ENCODE data around the gene ZNF212.
"Not testable (repeated sequence)": the region's sequence is repeated elsewhere in the genome, so short reads cannot be mapped to it uniquely, and the experiment has no call there.

ZNF212 gene

DNA sequence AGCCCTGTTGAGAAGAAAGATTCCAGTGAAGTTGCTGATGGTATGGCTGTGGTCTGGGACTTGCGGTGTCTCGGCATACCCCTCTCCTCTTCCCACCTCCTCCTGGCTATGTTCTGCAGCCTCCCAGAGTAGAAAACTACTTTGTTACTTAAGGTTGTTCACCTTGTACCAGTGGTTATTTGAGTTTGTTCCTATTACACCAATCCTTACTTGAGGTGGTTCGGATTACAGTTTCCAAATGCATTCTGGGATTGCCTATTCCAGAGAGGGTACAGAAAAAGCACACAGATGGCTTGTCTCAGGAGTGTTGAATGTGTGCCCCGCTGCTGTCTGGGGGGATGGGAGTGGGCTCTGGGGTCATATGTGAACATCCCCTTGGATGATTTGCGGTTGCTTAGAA lies 15.7 kb downstream of the ZNF212 start:
- no peak for DNase-seq

DNA sequence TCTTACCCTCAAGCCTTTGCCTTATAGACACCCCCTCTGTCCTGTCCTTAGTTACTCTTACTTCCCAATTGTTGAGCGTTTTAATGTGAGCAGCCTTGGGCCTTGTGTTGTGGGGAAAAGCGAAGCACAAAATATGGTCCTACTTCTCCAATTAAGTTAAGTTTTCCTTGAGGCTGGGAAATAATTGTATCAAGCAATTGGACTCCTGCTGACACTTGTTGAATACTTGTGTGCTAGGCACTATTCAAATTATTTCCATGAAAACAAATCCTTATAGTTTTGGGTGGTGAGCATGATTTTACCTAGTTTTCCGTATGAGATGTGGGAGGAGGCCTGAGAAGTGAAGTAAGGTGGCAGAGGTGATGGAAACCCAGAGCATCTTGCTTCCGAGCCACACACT lies 17.1 kb downstream of the ZNF212 start:
- DNase-seq = no peak

DNA sequence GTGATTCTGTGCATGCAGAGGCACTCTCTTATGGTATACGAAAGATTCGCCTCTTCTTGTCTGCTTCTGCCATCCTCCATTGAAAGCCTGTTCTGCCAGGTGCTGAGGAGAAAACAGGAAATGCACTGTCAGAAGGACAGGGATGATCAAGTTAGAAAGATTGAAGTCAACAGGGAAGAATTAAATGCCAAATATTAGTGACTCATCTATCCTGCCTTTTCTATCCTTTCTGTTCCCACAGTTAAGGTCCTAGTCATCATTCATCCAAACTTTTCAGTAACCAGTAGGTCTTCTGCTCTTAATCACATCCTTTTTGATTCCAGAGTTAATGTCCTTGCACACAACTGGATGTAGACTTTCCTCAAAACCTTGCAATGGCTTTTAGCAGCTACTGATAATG lies 17.7 kb downstream of the ZNF212 start:
- DNase-seq = no peak

DNA sequence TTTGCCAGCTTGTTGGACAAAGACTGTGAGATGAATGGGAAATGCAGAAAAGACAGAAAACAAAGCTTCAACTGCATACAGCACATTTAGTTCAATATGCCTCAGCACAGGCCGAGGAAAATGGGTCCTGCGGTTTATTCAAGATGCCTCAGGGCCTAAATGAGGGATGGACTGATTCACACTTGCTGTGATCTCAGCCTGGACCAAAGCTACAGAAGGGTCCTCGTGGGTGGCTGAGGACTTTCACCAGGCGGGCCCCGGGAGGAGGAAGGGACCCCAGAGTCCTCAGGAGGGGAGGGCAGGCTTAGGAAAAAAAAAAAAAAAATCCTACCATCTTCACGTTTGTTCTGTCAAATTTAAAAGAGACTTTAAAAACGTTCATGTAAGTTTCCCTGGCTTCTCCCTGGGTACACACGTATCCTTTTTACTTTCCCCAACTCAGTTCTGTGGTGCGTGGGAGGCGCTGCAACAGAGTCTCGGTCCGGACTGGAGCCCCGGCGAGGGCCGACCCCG lies 21.9 kb downstream of the ZNF212 start:
- peak in 1 of 3 experiments; percentile 73 for DNase-seq

DNA sequence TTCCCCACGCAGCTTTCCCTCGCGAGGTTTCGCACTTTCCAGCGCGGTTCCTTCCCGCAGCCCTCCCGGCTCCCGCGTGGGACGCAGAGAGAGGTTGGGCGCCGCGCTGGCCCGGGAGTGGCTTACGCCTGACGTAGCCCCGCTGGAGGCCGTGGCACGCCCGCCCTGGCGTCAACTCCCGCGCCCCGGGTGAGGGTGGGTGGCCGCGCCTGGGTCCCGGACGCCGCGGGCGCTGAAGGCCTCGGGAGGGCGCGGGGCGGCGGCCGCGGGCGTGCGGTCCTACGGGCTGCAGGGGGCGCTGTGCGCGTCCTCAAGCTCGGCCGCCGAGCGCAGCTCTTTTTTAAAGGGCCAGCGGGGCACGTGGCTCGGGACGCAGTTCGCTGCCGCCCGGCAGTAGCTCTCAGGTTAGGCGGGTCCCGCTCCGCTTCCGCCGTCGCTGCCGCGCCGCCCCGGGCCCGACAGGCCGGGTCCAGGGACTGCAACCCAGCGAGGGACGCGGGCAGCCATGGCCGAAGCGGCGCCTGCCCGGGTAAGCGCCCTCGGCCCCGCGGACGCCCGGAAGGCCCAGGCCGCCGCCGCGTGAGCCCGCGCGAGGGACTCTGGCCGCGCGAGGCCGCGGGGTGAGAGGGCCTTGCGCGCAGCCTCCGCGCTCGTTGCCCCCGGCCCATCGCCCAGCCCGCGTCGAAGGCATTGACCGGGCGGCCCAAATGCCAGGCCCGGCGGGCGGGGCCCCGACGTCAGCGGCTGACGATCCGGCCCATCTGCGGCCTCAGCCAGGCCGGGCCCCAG lies 22.6 kb downstream of the ZNF212 start, which contains the start of gene ZNF783:
Gene ZNF783, plus strand, starts transcription at position 368 of the 789 bp plus-strand sequence. Its CDS starts 138 bp downstream, at position 506.
- DNase-seq = peak; percentile 89 to 94 (median 93)

DNA sequence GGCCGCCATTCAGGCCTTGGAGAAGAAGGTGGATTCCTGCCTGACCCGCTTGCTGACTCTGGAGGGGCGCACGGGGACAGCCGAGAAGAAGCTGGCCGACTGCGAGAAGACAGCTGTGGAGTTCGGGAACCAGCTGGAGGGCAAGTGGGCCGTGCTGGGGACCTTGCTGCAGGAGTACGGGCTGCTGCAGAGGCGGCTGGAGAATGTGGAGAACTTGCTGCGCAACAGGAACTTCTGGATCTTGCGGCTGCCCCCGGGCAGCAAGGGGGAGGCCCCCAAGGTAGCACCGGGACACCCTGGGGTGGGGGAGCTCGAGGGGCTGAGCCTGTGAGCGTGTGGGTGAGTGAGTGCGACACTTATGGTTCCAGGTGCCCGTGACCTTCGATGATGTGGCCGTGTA lies 27.0 kb downstream of the ZNF212 start:
- DNase-seq = no peak

DNA sequence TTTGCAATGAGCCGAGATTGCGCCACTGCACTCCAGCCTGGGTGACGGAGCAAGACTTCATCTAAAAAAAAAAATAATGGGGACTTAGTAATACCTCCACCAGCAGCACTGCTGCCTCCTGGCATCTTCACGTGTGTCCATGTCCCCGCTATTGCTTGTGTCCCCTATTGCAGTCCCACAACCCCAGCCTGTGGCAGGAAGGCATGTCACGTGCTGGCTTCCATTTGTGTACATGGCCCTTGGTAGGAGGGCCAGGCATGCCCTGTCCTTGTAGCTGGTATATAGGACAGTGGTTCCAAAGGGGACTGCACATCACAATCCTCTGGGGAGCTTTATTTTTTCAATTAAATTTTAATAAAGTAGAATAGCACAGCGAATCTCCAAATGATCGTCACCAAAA lies 28.3 kb downstream of the ZNF212 start:
- DNase-seq = no peak

DNA sequence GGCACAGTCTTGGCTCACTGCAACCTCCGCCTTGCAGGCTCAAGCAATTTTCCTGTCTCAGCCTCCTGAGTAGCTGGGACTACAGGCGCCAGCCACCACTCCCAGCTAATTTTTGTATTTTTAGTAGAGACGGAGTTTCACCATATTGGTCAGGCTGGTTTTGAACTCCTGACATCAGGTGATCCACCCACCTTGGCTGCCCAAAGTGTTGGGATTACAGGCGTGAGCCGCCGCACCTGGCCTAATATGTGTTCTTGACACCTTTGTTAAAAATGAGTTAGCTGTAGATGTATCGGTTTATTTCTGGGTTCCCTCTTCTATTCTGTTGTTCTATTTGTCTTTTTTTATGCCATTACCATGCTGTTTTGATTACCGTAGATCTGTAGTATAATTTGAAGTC lies 35.0 kb downstream of the ZNF212 start:
- DNase-seq = not testable (repeated sequence)

DNA sequence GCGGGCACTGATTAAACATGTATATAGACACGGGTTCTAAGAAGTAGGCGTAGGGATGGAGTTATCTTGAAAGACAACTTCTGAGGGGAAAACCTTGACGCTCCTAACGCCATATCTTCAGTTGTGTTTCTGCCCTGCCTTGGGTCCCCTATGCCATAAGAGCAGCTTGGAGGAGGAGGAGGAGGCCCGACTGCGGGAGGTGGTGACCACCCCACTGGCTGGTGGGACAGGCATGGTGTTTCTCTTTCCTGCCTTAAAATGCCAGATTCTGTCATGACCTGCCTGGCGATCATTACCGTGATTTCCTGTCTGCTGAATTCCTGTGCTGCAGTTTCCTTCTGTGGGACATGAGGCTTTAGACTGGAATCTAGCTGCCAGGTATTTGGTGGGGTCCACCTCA lies 38.4 kb downstream of the ZNF212 start:
- no peak for DNase-seq

DNA sequence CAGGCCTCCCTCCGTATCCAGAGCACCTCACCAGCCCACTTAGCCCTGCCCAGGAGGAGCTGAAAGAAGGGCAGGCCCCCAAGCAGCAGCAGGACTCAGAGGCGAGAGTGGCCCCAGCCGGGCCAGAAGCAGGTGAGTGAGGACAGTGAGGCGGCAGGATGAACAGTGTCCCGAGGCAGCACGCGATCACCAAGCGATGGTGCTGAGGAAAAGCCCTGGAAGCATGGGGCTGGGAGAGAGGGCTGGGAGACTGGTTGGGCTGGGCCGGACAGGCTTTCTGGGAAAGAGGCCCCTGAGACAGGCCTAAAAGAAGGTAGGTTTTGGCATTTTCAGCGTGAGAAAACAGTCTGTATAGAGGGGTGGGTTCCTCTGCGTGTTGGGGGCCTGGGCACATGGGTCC lies 38.9 kb downstream of the ZNF212 start:
- no peak for DNase-seq

DNA sequence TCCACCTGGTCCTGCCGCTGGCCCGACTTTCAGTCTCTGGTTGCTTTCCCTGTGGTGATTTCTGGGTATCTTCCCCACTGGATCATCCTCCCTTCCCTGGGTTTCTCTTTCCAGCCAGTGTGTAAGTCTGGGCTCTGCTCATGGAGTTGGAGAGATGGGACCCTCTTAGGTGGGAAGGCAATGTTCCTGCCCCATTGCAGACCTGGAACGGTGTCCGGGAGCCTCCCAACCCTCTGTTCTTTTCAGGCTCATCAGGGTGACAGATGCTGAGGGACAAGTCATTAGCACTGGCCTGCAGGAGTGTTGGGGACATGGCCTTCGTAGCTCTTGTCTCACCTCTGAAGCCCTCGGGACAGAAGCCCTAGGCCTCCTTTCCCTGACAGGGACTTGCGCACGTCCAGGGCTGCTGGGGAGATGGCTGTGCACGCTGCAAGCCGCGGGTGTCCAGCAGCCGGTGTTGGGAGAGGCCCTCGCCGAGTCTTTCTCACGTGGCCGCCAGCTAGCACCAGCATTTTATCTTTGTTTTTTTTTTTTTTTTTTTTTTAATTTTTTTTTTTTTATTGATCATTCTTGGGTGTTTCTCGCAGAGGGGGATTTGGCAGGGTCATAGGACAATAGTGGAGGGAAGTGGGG lies 39.8 kb downstream of the ZNF212 start:
- no peak for DNase-seq

DNA sequence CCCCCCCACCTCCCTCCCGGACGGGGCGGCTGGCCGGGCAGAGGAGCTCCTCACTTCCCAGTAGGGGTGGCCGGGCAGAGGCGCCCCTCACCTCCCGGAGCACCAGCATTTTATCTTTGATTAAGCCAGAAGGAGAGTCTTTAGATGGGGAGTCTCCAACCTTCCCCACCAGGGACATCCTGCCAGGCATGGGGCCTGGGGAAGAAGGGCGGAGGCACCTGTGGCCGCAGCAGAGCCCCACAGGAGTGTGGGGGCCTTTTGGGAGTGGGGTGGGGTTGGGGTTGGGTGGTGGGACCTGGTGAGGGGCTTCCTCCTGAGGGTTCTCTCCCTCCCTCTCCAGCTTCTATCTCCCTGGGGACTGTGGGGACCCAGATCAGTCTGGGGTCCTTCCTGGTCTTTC lies 40.7 kb downstream of the ZNF212 start:
- no peak for DNase-seq

DNA sequence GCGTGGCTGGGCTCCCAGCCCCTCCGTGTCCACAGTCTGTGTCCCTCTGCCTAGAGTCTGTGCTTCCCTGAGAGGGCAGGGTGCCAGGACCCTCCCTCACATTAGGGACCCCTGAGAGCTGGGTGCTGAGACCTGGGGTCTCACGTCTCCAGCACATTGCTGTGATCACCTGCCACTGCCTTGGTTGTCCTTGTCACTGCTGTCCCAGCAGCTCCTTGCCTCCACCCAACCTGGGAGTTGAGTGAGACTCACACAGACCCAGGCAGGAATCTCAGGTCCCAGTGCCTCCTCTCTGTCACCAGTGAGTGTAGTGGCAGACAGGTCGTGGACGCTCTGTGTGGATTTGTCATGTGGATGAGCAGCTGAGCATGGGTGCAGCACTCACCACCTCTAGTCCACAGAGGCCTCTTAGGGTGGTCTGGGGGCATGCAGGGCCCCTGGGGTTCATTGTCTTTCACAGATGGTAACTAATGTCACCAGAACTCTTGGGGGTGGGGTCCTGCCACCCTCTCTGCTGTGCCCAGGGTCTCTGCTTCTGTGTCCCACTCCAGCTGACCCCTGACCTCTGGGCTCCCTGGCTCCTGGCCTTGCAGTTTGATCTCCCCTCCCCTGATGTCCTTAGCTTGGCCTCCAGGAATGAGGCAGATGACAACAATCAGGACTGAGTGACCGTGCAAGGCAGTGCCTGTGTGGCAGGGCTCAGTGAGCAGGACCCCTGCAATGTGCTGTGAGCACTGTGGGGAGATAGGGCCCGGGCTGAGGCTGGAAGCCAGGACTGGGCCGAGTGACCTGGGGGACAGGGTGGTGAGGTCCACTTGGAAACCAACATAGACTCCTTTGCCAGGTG lies 41.4 kb downstream of the ZNF212 start:
- DNase-seq = no peak

DNA sequence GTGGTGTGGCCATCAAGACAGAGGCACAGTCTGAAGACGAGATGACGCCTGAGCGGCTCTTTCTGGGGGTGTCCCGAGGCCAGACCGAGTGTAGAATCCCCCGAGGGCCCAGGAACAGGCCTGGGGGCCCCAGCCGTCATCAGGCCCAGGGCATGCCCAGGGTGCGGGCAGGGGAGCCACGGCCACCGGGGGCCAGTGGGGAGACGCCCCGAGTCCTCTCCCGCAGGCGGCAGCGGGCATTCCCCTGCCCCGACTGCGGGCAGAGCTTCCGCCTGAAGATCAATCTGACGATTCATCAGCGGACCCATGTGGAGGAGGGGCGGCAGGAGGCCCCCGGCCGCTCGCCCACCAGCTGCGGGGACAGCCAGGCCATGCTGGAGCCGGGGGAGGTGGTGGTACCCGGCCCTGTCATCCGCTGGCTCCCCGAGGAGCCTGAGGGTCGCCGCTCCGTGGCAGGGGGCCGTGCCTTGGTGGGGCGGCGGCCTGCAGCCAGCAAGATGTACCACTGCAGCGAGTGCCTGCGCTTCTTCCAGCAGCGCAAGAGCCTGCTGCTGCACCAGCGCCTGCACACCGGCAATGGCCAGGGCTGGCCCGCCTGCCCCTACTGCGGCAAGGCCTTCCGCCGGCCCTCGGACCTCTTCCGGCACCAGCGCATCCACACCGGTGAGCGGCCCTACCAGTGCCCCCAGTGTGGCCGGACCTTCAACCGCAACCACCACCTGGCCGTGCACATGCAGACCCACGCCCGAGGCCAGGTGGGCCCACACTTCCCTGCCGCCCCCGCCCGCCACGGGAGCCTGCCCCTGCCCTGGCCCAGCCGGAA lies 42.3 kb downstream of the ZNF212 start:
- no peak for DNase-seq

DNA sequence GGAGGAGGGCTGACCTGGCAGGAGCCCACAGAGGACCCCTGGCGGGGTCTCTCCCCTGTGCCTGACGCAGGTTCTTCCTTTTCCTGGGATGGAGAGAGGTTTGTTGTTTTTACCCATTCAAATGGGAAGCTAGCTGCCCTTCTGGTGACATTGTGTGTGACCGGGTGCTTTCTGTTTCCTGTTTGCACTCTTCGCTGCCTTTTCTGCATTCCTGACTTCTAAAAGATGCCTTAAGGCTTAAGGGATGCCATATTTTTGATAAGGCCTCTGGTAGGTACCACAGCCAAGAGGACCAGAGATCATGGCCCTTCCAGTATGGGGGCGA lies 42.8 kb downstream of the ZNF212 start:
- no peak for DNase-seq

DNA sequence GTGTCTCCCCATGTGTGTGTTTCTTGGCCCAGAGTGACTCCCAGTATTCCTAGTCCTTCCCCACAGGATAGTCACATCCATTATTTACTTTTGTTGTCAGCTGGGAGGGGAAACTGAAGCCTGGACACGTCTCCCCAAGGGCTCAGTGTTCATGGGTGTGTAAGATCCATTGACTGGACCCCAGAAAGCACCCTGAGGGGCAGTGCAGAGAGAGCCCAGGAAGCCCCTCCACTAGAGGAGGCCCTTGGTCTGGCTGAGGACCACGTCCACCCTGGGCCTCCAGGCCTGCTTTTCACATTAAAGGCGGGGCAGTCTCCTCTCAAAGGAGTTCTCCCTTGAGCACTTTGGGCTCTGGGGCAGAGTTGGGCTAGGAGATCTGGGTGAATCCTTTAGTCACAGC lies 43.9 kb downstream of the ZNF212 start:
- no peak for DNase-seq

DNA sequence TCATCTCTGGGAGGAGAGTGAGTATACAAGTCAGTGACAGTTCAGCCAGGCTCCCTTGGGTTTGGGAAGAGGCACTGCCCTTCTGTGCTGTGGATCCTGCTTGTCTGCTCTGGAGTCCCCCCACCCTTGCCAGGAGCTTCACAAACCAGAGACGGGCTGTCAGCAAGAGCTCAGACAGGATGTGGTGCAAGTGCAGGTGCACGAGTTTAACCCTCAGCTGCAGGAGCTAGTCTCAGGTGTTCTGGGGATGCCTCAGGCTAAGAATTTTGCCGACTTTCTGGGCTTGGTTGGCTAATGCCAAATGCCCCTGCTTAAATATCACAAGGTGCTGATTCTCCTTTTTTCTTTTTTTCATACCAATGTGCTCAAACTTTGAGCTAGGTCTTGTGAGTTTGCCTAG lies 44.9 kb downstream of the ZNF212 start:
- DNase-seq = peak in 2 of 3 experiments; percentile 67 to 79

DNA sequence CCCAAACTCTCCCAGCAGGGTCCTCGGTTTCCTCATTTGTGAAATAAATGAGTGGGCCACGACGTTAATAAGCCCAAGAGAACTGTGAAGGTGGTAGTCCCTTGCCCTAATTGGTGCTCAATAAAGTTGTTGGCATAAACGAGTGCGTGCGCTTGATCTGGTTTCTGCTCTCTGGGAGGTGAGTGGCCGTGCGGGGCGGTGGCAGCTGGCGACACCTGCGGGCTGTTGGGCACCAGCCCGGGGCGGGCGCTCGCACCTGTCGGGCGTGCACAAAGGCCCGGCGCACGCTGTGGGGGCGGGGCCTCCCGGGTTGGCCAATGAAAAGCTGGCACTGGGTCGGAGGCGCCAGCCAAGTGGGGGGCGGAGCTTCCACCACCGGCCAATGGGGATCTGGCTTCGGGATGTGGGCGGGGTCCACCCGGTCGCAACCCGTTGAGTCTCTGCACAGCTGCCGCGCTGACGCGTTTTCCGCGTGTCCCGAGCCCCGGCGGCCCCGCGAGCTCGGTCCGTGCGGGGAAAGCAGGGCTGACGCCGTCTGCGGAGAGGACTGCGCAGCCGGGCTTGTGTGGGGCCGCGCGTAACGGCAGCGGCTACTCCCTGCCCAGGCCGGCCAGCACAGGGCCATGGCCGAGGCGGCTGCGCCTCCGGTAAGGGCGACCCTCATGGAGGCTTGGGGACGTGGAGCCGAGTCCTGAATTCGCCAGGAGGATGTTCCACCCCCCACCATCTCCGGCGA lies 45.6 kb downstream of the ZNF212 start:
- DNase-seq = peak; percentile 99

DNA sequence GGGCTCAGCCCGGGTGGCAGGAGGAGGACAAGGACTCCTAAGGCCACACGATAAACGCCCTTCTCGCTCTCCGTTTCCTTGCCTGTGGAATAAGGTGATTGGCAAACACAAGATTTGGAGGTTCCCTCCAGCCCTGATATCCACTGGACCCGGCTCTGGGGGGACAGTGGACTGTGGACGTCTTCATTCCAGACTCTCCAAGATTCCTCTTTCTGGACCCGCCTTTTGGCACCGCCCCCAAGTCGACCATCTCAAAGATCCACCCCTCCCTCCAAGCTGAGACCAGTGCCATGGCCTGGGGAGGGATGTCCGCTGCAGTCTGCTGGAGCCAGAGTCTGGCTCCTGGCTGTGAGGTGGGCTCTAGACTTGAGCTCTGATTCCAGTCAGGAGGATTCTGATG lies 46.2 kb downstream of the ZNF212 start:
- peak in 2 of 3 experiments; percentile 19 to 75 for DNase-seq

DNA sequence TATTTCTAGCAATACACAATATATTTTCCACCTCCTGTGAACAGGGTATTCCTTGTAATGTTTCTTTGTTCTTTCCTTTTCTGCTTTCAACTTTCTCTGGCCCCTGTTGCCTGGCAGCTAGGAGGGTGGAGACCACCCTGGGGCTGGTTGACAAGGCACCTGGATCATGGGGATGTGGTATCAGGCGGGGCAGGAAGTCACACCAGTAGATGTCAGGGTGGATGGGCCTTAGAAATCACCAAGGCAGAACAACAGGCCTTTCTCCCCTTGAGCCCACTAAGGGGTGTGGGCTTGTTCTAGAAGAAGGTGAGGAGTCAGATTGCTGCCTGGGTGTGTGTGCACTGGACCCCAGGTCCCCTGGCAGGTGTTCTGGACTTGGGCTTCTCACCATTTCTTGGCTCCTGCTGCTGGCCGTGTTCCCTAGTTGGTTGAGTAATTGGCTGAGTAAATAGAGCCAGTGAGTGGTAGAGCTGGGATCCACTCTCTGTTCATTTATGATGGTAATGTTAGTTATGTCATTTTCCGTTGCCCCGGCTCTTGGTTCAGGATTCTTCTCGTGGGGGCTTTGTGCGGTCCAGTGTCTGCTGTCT lies 47.5 kb downstream of the ZNF212 start:
- peak in 1 of 3 experiments; percentile 6 for DNase-seq

DNA sequence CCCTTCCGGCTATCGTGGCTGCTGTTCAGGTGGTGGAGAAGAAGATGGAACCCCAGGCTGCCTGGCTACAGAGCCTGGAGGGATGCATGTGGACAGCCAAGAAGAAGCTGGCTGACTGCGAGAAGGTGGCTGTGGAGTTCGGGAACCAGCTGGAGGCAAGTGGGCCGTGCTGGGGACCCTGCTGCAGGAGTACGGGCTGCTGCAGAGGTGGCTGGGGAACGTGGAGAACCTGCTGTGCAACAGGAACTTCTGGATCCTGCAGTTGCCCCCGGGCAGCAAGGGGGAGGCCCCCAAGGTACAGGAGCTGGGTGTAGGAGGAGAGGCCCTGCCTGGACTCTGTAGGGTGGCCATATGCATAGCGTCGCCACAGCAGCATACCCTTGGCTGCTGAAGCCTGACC lies 48.2 kb downstream of the ZNF212 start:
- DNase-seq = no peak
